HEK293 (cell line): ENCODE measurements around the gene GPR179.
"Not testable (repeated sequence)": the region's sequence is repeated elsewhere in the genome, so short reads cannot be mapped to it uniquely, and the experiment has no call there.

Experiments
- CTCF ChIA-PET: fragments of 350-600 bp; formaldehyde crosslinking; extraction: SDS; loops from one replicate; lab custom pipeline; 2021; ENCODE audit warnings: antibody characterized with exemption; lab: Yijun Ruan, JAX
- POLR2A ChIA-PET: fragments of 300-600 bp; formaldehyde crosslinking; extraction: SDS; loops from one replicate; lab custom pipeline; 2020; ENCODE audit warnings: antibody characterized with exemption, inconsistent platforms; lab: Yijun Ruan, JAX
- H3K27ac ChIP-seq: fragments of 200-500 bp; sonication (Bioruptor generic); 2 replicates; pipeline ENCODE4 v1.5.1; 2014; ENCODE audit warnings: low read depth, low read length, control low read depth, inconsistent platforms; ENCODE audit errors: extremely low read depth
- H3K36me3 ChIP-seq, 2 experiments: fragments of 200-500 bp in 1 of 2; sonication (Bioruptor generic) in 1 of 2; 1 replicate in 1 of 2; 2 replicates in 1 of 2; pipeline ENCODE4 v1.5.1; 2014 to 2017; ENCODE audit warnings: inconsistent platforms in 2 of 2, low read length in 2 of 2; ENCODE audit not compliant: control insufficient read depth in 2 of 2, insufficient read depth in 1 of 2
- H3K4me1 ChIP-seq: fragments of 200-500 bp; sonication (Bioruptor generic); 2 replicates; pipeline ENCODE4 v1.5.1; 2014; ENCODE audit warnings: mild to moderate bottlenecking, low read length, inconsistent platforms; ENCODE audit not compliant: control insufficient read depth, insufficient read depth
- H3K4me3 ChIP-seq: 2 replicates; pipeline ENCODE4 v1.5.1; 2011; ENCODE audit warnings: low read depth, mild to moderate bottlenecking, control low read depth, low read length, moderate library complexity
- H3K9me3 ChIP-seq: fragments of 200-500 bp; sonication (Bioruptor generic); 2 replicates; pipeline ENCODE4 v1.5.1; 2014; ENCODE audit warnings: low read depth, low read length, inconsistent platforms; ENCODE audit not compliant: control insufficient read depth, insufficient read depth
- CTCF ChIP-seq: fragments of 450-650 bp; formaldehyde crosslinking; IDR thresholded peaks from 2 replicates; pipeline ENCODE4 v1.5.1; 2016; ENCODE audit warnings: missing biosample characterization, missing genetic modification characterization
- FEZF1 ChIP-seq: fragments of 450-650 bp; formaldehyde crosslinking; IDR thresholded peaks from 2 replicates; pipeline ENCODE4 v1.5.1; 2016; ENCODE audit warnings: missing biosample characterization, missing genetic modification characterization
- IKZF3 ChIP-seq: fragments of 450-650 bp; IDR thresholded peaks from 2 replicates; pipeline ENCODE4 v1.5.0; 2018; ENCODE audit warnings: missing biosample characterization, mild to moderate bottlenecking, missing genetic modification characterization, moderate library complexity
- INSM2 ChIP-seq: fragments of 450-650 bp; formaldehyde crosslinking; IDR thresholded peaks from 2 replicates; pipeline ENCODE4 v1.5.1; 2016; ENCODE audit warnings: missing biosample characterization, missing genetic modification characterization
- KLF8 ChIP-seq: fragments of 450-650 bp; formaldehyde crosslinking; IDR thresholded peaks from 2 replicates; pipeline ENCODE4 v1.5.1; 2016; ENCODE audit warnings: missing biosample characterization, missing genetic modification characterization
- SCRT2 ChIP-seq: fragments of 450-650 bp; formaldehyde crosslinking; IDR thresholded peaks from 2 replicates; pipeline ENCODE4 v1.5.1; 2016; ENCODE audit warnings: missing biosample characterization, missing genetic modification characterization
- ZBTB17 ChIP-seq: fragments of 450-650 bp; formaldehyde crosslinking; IDR thresholded peaks from 2 replicates; pipeline ENCODE4 v1.5.1; 2016; ENCODE audit warnings: missing biosample characterization, missing genetic modification characterization
- ZBTB26 ChIP-seq: fragments of 450-650 bp; formaldehyde crosslinking; optimal IDR thresholded peaks from 2 replicates; pipeline ENCODE3; 2016; ENCODE audit warnings: missing biosample characterization, mild to moderate bottlenecking, missing genetic modification characterization
- ZNF341 ChIP-seq: fragments of 450-650 bp; formaldehyde crosslinking; IDR thresholded peaks from 2 replicates; pipeline ENCODE4; 2016; ENCODE audit warnings: low read depth, missing biosample characterization, missing genetic modification characterization
- ZNF654 ChIP-seq: fragments of 450-650 bp; formaldehyde crosslinking; IDR thresholded peaks from 2 replicates; pipeline ENCODE4 v1.5.1; 2016; ENCODE audit warnings: low read depth, missing biosample characterization, missing genetic modification characterization
- ZNF76 ChIP-seq: fragments of 450-650 bp; formaldehyde crosslinking; IDR thresholded peaks from 2 replicates; pipeline ENCODE4; 2016; ENCODE audit warnings: low read depth, missing biosample characterization, missing genetic modification characterization, borderline replicate concordance

GPR179 gene

GRCh38 chr17:38296834-38297517 lies 46.8 kb downstream of the GPR179 start, which contains the start of gene MRPL45:
TSS of gene MRPL45 (plus strand) at chr17:38297168. CDS start at chr17:38297184, 16 bp downstream.
- H3K36me3 ChIP-seq, H3K9me3 ChIP-seq, H3K4me1 ChIP-seq, CTCF ChIA-PET: not testable (repeated sequence)
- peak within 1 kb of the TSS; percentile 71 for H3K4me3 ChIP-seq
- peak within 1 kb of the TSS; percentile 4; the same call in 1 of the 2 replicates for H3K27ac ChIP-seq
- POLR2A ChIA-PET: interaction anchor here (1.0 to 1.2 kb wide), 2 partner anchors 41 to 55 kb away, joined by 3 to 6 read pairs; partner anchors contain the start of gene SOCS7
- TF ChIP-seq ZNF341 (tag by site-specific recombination) (peak; percentile 41), SCRT2 (tag by site-specific recombination) (peak; percentile 49; the same call in 1 of the 2 replicates), FEZF1 (tag by site-specific recombination) (peak; percentile 60), ZNF76 (tag by site-specific recombination) (peak; percentile 78), IKZF3 (peak; percentile 58; the same call in 1 of the 2 replicates), ZBTB26 (tag by site-specific recombination) (peak; percentile 99), ZBTB17 (tag by site-specific recombination) (peak; percentile 47), INSM2 (peak; percentile 92), KLF8 (0 out of 2 replicates have a peak, but pooled peaks have one; percentile 55)
- TF ChIP-seq, all 188 proteins: peak for 9; not testable (repeated sequence) for 179

GRCh38 chr17:38295602-38296365 lies 48.0 kb downstream of the GPR179 start:
- H3K4me1 ChIP-seq, H3K36me3 ChIP-seq, CTCF ChIA-PET, H3K27ac ChIP-seq, H3K9me3 ChIP-seq, H3K4me3 ChIP-seq, POLR2A ChIA-PET: not testable (repeated sequence)

- H3K36me3 ChIP-seq, POLR2A ChIA-PET, H3K4me1 ChIP-seq, H3K4me3 ChIP-seq, CTCF ChIA-PET, H3K9me3 ChIP-seq, H3K27ac ChIP-seq: not testable (repeated sequence)
Measured at GRCh38 chr17:38289760-38290159, 54.0 kb downstream of the GPR179 start.

- H3K4me1 ChIP-seq, H3K4me3 ChIP-seq, POLR2A ChIA-PET, H3K36me3 ChIP-seq, H3K27ac ChIP-seq, H3K9me3 ChIP-seq: not testable (repeated sequence)
- CTCF ChIA-PET: interaction anchor here (0.7 kb wide), 1 partner anchor 620 kb away, joined by 3 read pairs; no protein-coding TSS in a partner anchor
- TF ChIP-seq ZNF654 (tag by site-specific recombination): peak; percentile 47
- 0 out of 2 replicates have a peak, but pooled peaks have one; percentile 12 for TF ChIP-seq CTCF (tag by site-specific recombination)
Measured at GRCh38 chr17:38288217-38288827, 55.4 kb downstream of the GPR179 start.
